BJ (cell line): ENCODE measurements around the gene CALCR. TPM values are rescaled to one million over a fixed set of nuclear protein-coding genes. Genes with fewer than 3 reads are reported as not detected.

Experiments used
- CTCF ChIA-PET: fragments of 350-600 bp; formaldehyde crosslinking; extraction: SDS; loops from one replicate; lab custom pipeline; 2021; ENCODE audit warnings: antibody characterized with exemption, inconsistent platforms; lab: Yijun Ruan, JAX
- POLR2A ChIA-PET: fragments of 300-600 bp; sonication (Branson Sonifier 250); formaldehyde crosslinking; extraction: SDS; loops from one replicate; lab custom pipeline; 2021; ENCODE audit warnings: antibody characterized with exemption; lab: Charles Lee
- DNase-seq: peaks from one replicate; pipeline ENCODE4 v3.0.0-alpha.2; 2011; ENCODE audit warnings: low read depth
- H3K27me3 ChIP-seq: 2 replicates; pipeline ENCODE4 v1.6.0; 2011; ENCODE audit warnings: low read length; ENCODE audit not compliant: control insufficient read depth, insufficient read depth
- H3K36me3 ChIP-seq: 2 replicates; pipeline ENCODE4 v1.5.1; 2011; ENCODE audit warnings: low read length; ENCODE audit not compliant: control insufficient read depth, insufficient read depth
- H3K4me3 ChIP-seq: 2 replicates; pipeline ENCODE4 v1.5.1; 2011; ENCODE audit warnings: low read depth, mild to moderate bottlenecking, control low read depth, low read length
- polyA plus RNA-seq: library from polyadenylated mRNA; depleted of rRNA; stranded (reverse); fragments of >200 nt; gene quantifications from 2 replicates; pipeline ENCODE4 v1.2.3, GENCODE V29; 2011
- TF ChIP-seq, protein P1 (sequence below): IDR thresholded peaks from 2 replicates; pipeline ENCODE4 v1.5.1; 2011; ENCODE audit warnings: low read depth, mild to moderate bottlenecking, control low read depth, inconsistent platforms, low read length, moderate library complexity; ENCODE audit not compliant: insufficient read depth

The CALCR gene
- polyA plus RNA-seq, 1 experiment: not detected

DNA sequence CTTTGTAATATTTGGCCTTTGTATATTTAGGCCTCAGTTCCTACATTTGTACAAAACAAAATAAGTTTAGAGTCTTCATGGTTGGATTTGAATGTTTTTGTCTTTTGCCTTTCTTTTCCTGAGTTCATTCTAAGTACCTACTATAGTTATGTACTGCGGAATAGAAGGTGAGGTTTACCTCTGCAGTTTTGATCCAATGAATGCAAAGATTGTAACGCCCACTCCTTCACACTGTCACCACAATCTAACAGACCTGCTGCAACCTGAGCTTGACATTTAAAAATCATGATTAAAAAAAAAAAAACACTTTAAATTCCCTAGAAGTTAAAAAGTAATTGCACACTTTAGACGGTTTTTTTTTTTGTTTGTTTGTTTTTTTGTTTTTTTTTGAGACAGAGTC is 145.0 kb downstream of the CALCR start:
- H3K36me3 ChIP-seq: no peaks in the 10 kb centered on the region
- H3K27me3 ChIP-seq: no peaks in the 10 kb centered on the region
- ChIA-PET CTCF (interaction anchor here (0.6 kb wide), 1 partner anchor 157 kb away, joined by 4 read pairs; no protein-coding TSS in a partner anchor), POLR2A (no interaction called here)
- no peak for DNase-seq
- TF ChIP-seq, protein P1, sequence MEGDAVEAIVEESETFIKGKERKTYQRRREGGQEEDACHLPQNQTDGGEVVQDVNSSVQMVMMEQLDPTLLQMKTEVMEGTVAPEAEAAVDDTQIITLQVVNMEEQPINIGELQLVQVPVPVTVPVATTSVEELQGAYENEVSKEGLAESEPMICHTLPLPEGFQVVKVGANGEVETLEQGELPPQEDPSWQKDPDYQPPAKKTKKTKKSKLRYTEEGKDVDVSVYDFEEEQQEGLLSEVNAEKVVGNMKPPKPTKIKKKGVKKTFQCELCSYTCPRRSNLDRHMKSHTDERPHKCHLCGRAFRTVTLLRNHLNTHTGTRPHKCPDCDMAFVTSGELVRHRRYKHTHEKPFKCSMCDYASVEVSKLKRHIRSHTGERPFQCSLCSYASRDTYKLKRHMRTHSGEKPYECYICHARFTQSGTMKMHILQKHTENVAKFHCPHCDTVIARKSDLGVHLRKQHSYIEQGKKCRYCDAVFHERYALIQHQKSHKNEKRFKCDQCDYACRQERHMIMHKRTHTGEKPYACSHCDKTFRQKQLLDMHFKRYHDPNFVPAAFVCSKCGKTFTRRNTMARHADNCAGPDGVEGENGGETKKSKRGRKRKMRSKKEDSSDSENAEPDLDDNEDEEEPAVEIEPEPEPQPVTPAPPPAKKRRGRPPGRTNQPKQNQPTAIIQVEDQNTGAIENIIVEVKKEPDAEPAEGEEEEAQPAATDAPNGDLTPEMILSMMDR: no peak
- no peak overlapping the region for H3K4me3 ChIP-seq

DNA sequence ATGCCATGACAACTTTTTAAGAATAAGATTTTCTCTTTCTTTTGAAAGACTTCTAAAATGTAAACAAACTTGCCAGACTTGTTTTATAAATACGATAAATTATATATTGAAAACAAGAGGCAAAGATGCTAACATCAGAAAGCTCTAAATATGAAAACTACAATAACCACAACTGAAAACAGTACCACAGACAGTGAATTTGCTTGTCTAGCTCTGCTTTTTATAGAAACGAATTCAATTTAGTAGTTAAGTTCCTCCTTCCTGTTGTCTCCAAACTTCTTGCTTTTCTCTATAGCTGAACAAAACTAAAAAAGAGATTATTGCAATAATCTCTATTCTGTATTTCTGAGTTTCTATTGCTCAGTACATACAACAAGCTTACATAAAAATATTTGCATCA is 147.4 kb downstream of the CALCR start:
- H3K4me3 ChIP-seq: no peak overlapping the region
- H3K27me3 ChIP-seq: no peaks in the 10 kb centered on the region
- POLR2A ChIA-PET: no interaction called here
- H3K36me3 ChIP-seq: no peaks in the 10 kb centered on the region
- no peak for DNase-seq
- CTCF ChIA-PET: interaction anchor here (2.6 kb wide), 1 partner anchor 15 kb away, joined by 9 read pairs; no protein-coding TSS in a partner anchor
- TF ChIP-seq, protein P1: no peak

DNA sequence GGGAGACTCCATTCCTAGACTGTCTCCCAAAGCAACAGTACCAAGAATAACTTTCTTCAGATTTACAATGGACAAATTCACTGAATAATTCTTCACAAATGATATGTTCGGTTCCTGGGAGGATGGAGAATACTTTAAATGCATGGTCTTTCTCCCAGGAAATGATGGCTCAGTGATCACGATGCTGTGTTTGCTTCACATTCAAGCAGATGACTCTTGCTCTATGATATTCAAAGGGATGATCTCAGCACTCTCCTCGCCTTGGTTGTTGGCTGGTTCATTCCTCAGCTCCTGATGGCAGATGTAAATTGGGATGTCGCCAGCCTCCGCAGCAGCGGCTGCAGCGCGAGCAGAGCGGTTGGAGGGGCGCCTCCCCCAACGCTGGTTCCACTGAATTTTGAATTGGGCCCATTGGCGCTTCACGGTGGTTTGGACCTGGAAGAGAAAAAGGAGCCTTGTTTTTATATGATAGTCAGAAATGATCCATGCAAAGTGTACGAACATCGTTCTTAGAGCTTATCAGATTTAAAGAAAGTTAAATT is 148.3 kb downstream of the CALCR start:
- ChIA-PET CTCF (interaction anchor here (2.6 kb wide), 1 partner anchor 16 kb away, joined by 9 read pairs; no protein-coding TSS in a partner anchor), POLR2A (no interaction called here)
- Histone ChIP-seq H3K27me3 (no peaks in the 10 kb centered on the region), H3K4me3 (no peak overlapping the region), H3K36me3 (no peaks in the 10 kb centered on the region)
- TF ChIP-seq, protein P1: no peak
- no peak for DNase-seq

DNA sequence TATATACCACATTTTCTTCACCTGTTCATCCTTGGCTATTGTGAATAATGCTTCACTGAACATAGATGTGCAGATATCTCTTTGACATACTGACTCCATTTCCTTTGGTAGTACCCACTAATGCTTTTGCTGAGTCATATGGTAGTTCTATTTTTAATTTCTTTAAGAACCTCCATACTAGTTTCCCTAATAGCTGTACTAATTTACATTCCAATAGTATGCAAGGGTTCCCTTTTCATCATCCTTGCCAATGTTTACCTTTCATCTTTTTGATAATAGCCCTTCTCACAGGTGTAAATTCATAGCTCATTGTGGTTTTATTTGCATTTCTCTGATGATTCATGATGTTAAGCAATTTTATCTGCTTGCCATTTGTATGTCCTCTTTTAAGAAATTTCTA is 159.9 kb downstream of the CALCR start:
- DNase-seq: no peak
- ChIA-PET CTCF (interaction anchor here (1.1 kb wide), 1 partner anchor 166 kb away, joined by 5 read pairs; no protein-coding TSS in a partner anchor), POLR2A (no interaction called here)
- Histone ChIP-seq H3K4me3 (no peak overlapping the region), H3K36me3 (no peaks in the 10 kb centered on the region), H3K27me3 (no peaks in the 10 kb centered on the region)
- TF ChIP-seq, protein P1: no peak

DNA sequence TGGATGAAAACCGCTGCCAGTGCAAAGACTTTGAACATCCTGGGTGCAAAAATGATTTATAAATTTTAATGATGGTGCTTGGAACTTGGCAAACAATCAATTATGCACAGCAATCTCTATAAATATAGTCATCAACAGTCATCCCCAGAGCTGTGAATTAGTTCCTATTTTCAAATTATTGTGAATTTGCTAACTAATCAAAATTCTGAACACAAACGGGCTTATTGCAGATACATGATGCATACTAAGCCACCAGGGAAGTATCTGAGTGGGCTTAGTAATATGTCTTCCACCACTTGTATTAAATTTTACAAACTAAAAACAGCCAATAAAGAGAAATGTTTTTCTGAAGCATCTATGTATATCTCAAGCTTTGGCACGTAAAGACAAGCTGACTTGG is 165.2 kb downstream of the CALCR start:
- TF ChIP-seq, protein P1: no peak
- POLR2A ChIA-PET: no interaction called here
- H3K27me3 ChIP-seq: no peaks in the 10 kb centered on the region
- CTCF ChIA-PET: interaction anchor here (1.4 to 1.5 kb wide), 2 partner anchors 14 to 33 kb away, joined by 3 to 5 read pairs; no protein-coding TSS in a partner anchor
- H3K4me3 ChIP-seq: no peak overlapping the region
- no peaks in the 10 kb centered on the region for H3K36me3 ChIP-seq
- DNase-seq: no peak
